ENCODE results near the gene GJA1.
"Not testable (repeated sequence)": the region's sequence is repeated elsewhere in the genome, so short reads cannot be mapped to it uniquely, and the experiment has no call there.

GJA1 gene

GRCh38 chr6:121436960-121437850 lies 1.8 kb downstream of the GJA1 start:
- DNase-seq (ENCODE audit: low spot score) (no peak), FAIRE-seq (no peak)

GRCh38 chr6:121437851-121438651 lies 2.6 kb downstream of the GJA1 start:
- DNase-seq (ENCODE audit: low spot score) (peak; percentile 29), FAIRE-seq (no peak)

- DNase-seq (ENCODE audit: low spot score) (no peak), FAIRE-seq (no peak)
Observed at GRCh38 chr6:121438869-121439268, 3.4 kb downstream of the GJA1 start.

- no peak for FAIRE-seq
- DNase-seq (ENCODE audit: low spot score), result no peak
Observed at GRCh38 chr6:121439475-121439874, 4.0 kb downstream of the GJA1 start.

GRCh38 chr6:121439926-121440325 lies 4.5 kb downstream of the GJA1 start:
- DNase-seq (ENCODE audit: low spot score) (no peak), FAIRE-seq (no peak)

- FAIRE-seq (no peak), DNase-seq (ENCODE audit: low spot score) (no peak)
Observed at GRCh38 chr6:121441477-121441876, 6.0 kb downstream of the GJA1 start.

- DNase-seq (ENCODE audit: low spot score) (no peak), FAIRE-seq (no peak)
Observed at GRCh38 chr6:121442576-121442975, 7.1 kb downstream of the GJA1 start.

GRCh38 chr6:121443971-121444541 lies 8.6 kb downstream of the GJA1 start:
- DNase-seq (ENCODE audit: low spot score), result no peak
- FAIRE-seq, result no peak

- not testable (repeated sequence) for DNase-seq (ENCODE audit: low spot score); FAIRE-seq
Observed at GRCh38 chr6:121446705-121447104, 11.3 kb downstream of the GJA1 start.

GRCh38 chr6:121447746-121448145 lies 12.3 kb downstream of the GJA1 start:
- DNase-seq (ENCODE audit: low spot score); FAIRE-seq: not testable (repeated sequence)

- DNase-seq (ENCODE audit: low spot score); FAIRE-seq: not testable (repeated sequence)
Observed at GRCh38 chr6:121448528-121448927, 13.1 kb downstream of the GJA1 start.

- no peak for FAIRE-seq
- DNase-seq (ENCODE audit: low spot score), result no peak
Observed at GRCh38 chr6:121449331-121449730, 13.9 kb downstream of the GJA1 start.

GRCh38 chr6:121450242-121450641 lies 14.8 kb downstream of the GJA1 start:
- FAIRE-seq, result no peak
- DNase-seq (ENCODE audit: low spot score), result no peak

GRCh38 chr6:121451250-121451649 lies 15.8 kb downstream of the GJA1 start:
- FAIRE-seq (no peak), DNase-seq (ENCODE audit: low spot score) (no peak)

GRCh38 chr6:121453191-121453590 lies 17.7 kb downstream of the GJA1 start:
- FAIRE-seq (no peak), DNase-seq (ENCODE audit: low spot score) (no peak)

- DNase-seq (ENCODE audit: low spot score) (no peak), FAIRE-seq (no peak)
Observed at GRCh38 chr6:121460170-121460569, 24.7 kb downstream of the GJA1 start.

GRCh38 chr6:121463087-121463486 lies 27.6 kb downstream of the GJA1 start:
- DNase-seq (ENCODE audit: low spot score) (no peak), FAIRE-seq (no peak)

GRCh38 chr6:121465101-121465500 lies 29.7 kb downstream of the GJA1 start:
- no peak for FAIRE-seq

GRCh38 chr6:121479486-121480098 lies 44.1 kb downstream of the GJA1 start:
- FAIRE-seq, result no peak
- no peak for DNase-seq (ENCODE audit: low spot score)

More at GRCh38 chr6:121465101-121465500, 29.7 kb downstream of the GJA1 start:
- no peak for DNase-seq (ENCODE audit: low spot score)

GRCh38 chr6:121480099-121480713 lies 44.8 kb downstream of the GJA1 start:
- DNase-seq (ENCODE audit: low spot score), result no peak
- FAIRE-seq, result no peak
